GM13976 (cell line): ENCODE data around the gene TFEB.

Experiments
- DNase-seq: peaks from one replicate; pipeline ENCODE4 v3.0.0; 2012; ENCODE audit warnings: low spot score
- CTCF ChIP-seq: IDR thresholded peaks from 2 replicates; pipeline ENCODE4 v1.5.1; 2012; ENCODE audit warnings: borderline replicate concordance, mild to moderate bottlenecking; ENCODE audit not compliant: insufficient read depth; ENCODE audit errors: extremely low read depth, missing control alignments, control extremely low read depth
- in situ Hi-C: fragments of 300-500 bp; cut with MboI; formaldehyde crosslinking; loops from one replicate; pipeline ENCODE4 v1.12.0; 2022; ENCODE audit warnings: low sequenced_read_pairs, mixed read lengths, inconsistent platforms; ENCODE audit not compliant: unreplicated experiment

The TFEB gene

GRCh38 chr6:41712651-41713103, 22.7 kb downstream of the TFEB start:
- no peak for DNase-seq
- no peak for TF ChIP-seq CTCF
- in situ Hi-C loops: no loop called here

GRCh38 chr6:41711323-41712038, 23.9 kb downstream of the TFEB start:
- no peak for TF ChIP-seq CTCF
- DNase-seq: no peak
- in situ Hi-C loops: no loop called here

GRCh38 chr6:41709375-41709774, 26.0 kb downstream of the TFEB start:
- DNase-seq: no peak
- in situ Hi-C loops: no loop called here
- TF ChIP-seq CTCF: no peak

GRCh38 chr6:41708856-41709255, 26.6 kb downstream of the TFEB start:
- DNase-seq: no peak
- in situ Hi-C loops: no loop called here
- no peak for TF ChIP-seq CTCF

GRCh38 chr6:41707565-41708200, 27.7 kb downstream of the TFEB start:
- in situ Hi-C loops: no loop called here
- no peak for DNase-seq
- no peak for TF ChIP-seq CTCF

- in situ Hi-C loops: no loop called here
- TF ChIP-seq CTCF: no peak
- DNase-seq: no peak
Observed at GRCh38 chr6:41706876-41707564, 28.4 kb downstream of the TFEB start.
